ENCODE data around the gene CHPF2.
A peak's percentile ranks its signal among the peaks of the same experiment; 100 is the strongest.

The CHPF2 gene

GRCh38 chr7:151207315-151207714 lies 25.0 kb upstream of the CHPF2 start:
- no peak for DNase-seq

- no peak for DNase-seq
Measured at GRCh38 chr7:151207804-151208203, 24.5 kb upstream of the CHPF2 start.

DNA sequence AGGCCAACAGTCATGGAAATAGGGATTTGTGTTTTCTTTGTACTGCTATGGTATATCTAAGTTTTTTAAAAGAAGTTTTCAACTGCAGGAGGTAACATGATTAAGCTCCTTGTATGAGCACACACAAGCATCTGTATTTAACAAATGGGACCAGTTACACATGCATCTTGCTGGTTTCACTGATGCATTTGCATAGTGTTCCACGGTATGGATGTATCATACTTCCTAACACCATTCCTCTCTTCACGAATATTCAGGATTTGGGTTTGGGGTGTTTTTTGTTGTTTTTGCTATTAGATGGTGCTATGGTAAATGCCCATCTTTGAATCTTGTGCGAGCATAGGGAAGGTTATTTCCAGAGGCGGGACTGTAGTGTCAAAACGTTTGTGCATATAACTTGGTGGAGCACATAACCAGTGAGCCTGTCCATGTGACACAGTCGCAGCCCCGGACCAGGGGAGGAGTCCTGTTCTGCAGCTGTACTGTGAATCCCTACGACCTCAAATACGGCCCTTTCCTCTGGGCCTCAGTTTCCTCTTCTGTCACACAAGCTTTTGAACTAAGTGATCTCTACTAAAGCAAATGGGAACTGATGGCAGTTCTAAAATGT lies 23.9 kb upstream of the CHPF2 start:
- DNase-seq = no peak

- no peak for DNase-seq
Measured at GRCh38 chr7:151209588-151209987, 22.7 kb upstream of the CHPF2 start.

DNA sequence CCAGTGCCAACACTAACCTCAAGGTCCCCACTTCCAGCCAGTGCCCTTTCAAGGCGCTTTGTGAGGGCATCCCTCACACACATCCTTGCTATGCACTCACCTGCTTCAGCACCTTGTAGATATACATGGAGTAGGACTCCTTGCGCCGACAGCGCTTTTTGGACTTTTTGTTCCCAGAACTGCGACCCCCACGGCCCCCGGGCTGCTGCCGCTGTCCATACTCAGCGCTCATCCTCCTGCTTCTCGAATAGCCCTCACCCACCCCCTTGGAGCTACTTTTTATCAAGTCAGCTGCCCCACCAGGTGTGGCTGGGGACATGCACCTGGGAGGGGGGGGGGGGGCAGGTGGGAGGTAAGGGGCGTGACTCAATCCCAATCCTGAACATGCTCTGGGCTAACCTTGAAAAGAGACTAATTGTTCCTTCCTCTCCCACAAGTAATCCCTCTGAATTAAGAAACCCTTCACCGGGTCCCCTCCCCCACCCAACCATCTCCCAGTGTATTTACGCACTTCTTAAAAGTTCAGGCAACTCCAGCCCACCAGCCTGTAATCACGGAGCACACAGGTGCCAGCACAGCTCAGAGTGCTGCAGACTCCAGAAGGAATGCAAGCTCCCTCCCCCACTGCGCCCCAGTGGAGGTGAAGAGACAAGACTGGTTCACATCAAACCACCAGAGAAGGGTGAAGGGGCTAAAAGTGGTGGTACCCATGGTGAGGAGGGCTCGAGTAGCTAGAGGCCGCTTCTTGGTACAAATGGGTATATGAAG lies 22.0 kb upstream of the CHPF2 start, which contains the start of gene H2BK1:
TSS of gene H2BK1 (minus strand) at position 402 of the 768 bp plus-strand sequence. CDS start at position 232, 170 bp downstream.
- no peak for DNase-seq

GRCh38 chr7:151211155-151211772 lies 21.0 kb upstream of the CHPF2 start:
- DNase-seq = no peak

DNA sequence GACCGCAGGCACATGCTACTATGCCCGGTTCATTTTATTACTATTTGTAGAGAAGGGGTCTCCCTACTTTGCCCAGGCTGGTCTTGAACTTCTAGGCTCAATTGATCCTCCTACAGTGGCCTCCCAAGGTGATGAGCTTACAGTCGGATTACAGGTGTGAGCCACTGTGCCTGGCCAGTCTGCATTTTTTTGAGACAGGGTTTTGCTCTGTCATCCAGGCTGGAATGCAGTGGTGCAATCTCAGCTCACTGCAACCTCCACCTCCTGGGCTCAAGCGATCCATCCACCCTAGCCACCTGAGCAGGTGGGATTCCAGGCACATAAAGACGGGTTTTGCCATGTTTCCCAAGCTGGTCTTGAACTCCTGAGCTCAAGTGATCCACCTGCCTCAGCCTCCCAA lies 19.7 kb upstream of the CHPF2 start:
- no peak for DNase-seq

DNA sequence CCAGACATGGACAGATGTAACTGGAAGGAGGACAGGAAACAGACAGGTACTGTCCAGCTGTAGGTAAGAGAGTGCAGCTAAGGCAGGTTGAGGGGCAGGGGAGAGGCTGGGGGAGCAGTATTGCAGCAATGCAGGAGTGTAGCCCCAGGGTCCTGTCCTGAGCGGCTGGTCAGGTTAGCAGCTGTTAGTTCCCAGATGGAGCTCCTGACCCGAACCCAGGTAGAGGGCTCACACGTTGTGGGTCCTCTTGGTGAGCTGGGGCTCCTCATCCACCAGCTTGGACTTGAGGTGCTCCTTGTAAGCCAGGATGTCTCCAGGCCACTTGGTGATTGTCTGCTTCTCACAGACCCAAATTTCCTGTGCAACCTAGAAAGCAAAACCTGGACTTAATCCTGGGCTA lies 18.5 kb upstream of the CHPF2 start:
- no peak for DNase-seq

DNA sequence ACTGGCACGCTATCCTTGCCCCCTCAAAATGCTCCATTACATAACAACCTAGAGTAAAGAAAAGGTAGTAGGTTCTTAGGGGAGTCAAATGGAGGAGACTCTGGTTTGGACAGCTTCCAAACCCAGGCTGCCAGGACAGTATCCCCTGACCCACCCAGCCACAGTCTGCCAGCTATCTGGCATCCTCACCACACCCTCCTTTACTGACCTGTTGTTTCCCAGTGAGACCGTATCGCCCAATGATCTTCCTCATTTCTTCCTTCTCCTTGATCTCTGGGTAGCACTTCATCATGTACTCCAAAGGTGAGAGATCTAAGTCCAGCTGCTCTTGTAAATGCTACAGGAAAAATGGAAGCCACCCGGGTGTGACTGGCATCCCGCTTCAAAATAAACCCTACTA lies 16.9 kb upstream of the CHPF2 start:
- no peak for DNase-seq

DNA sequence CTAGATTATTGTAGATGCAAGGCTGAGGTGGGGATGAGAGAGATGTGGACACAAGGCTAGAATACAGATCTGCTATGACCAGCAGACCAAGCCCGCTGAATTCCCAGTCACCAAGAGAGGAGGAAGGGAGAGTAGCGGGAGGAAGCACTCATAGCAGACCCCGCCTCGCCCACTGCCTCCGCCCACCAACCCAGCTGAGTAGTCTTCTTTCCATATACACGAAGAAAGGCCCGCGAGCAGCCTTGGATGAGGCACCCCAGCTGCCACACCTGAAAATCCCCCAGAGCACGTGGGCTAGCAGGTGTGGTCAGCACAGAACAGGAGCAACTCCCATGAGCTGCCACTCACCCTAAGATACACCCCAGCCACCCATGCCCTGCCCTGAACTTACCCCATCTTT lies 14.1 kb upstream of the CHPF2 start:
- no peak for DNase-seq

DNA sequence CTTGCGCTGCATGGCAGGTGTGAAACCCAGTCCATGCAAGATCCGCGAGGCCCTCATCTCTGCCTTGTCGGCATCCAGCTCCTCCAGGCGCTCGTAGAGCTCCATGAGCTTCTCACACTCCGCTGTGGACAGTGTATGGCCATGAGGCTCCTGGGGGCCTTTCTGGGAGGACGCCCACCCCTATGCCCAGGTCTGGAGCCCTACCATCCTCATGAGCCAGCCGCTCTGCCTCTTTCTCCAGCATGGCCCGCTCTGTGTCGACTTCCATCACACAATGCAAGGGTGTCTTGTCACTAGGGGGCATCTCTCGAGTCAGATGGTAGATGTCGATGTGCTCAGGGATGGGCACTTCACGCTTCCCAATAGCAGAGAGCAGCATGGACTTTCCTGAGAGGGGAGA lies 8.6 kb upstream of the CHPF2 start:
- DNase-seq = no peak

DNA sequence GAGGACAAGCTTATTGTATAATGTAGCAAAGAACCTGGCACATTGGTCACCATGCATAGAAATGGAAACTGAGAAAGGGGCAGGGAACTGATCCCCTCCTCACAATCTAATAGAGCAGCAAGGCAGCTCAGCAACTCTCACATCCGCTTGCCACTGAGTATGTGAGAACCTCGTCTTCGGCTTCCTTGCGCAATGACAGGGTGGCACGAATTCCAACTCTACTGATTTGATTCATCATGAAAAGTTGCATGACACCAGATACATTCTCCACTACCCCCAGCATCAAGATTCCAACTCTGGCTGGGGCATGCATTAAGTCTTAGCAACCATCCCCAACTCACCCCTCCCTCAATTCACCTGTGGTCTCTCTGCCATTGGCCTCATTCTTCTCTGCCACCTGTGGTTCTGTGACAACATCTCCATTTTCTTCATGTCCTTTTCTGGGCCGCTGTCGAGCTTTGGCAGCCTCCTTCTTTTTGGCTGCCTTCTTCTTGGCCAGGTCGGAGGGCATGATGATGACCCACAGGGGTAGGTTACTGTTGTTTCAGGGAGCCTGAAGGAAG lies 6.3 kb upstream of the CHPF2 start:
- DNase-seq = peak; percentile 58

- DNase-seq = no peak
Measured at GRCh38 chr7:151226560-151226874, 5.8 kb upstream of the CHPF2 start.

GRCh38 chr7:151226875-151227782 lies 5.2 kb upstream of the CHPF2 start, which contains the start of gene ABCF2:
Gene ABCF2 (minus strand): TSS chr7:151227205. CDS start chr7:151226458, 747 bp downstream.
- peak; percentile 99 for DNase-seq

DNA sequence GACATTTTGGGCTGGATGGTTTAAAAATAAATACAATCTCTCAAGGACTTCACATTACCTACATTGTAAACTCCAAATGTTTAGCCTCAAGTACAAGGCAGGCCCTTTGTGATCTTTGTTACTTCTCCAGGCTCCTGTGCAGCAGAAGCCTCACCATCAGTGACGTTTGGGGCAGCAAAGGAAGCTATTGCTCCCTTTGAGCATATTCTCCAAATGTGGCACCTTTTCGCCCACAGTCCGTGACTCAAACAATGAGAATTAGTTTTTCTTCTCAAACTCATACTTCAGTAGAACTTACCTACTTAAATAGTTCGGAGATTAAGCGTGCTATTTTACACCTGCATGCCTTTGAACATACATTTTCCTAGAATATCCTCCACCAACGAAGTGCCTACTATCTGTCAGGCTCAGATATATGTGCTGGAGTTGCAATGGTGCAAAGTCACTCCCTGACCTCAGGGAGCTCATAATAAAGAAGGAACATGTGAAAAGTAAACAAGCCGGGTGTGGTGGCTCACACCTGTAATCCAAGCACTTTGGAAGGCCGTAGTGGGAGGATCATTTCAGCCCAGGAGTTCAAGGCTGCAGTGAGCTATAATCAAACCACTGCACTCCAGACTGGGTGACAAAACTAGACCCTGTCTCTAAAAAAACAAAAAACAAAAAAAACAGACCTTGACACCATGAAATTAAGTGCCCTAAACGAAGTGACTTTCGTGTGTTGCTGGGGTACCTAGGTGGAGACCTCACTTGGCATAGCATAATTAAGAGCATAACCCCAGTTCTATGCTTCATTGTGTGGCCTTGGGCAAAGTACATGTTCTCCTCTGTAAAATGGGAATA lies 4.0 kb upstream of the CHPF2 start:
- no peak for DNase-seq

DNA sequence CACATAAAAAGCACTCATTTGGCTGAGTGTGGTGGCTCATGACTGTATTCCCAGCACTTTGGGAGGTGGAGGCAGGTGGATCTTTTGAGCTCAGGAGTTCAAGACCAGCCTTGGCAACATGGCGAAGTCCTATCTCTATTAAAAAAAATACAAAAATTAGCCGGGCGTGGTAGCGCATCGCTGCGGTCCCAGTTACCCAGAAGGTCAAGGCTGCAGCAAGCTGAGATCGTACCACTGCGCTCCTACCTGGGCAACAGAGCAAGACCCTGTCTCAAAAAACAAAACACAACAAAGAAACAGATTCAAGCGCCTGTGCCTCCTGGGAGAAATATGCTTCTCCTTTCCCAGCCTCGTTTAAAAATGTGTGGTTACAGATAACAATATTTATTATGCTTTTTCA lies 3.0 kb upstream of the CHPF2 start:
- no peak for DNase-seq

GRCh38 chr7:151231080-151231479 lies 1.2 kb upstream of the CHPF2 start:
- no peak for DNase-seq

- DNase-seq = peak; percentile 82
Measured at GRCh38 chr7:151232917-151233701, 826 bp downstream of the CHPF2 start.

GRCh38 chr7:151233804-151234203 lies 1.5 kb downstream of the CHPF2 start:
- no peak for DNase-seq

DNA sequence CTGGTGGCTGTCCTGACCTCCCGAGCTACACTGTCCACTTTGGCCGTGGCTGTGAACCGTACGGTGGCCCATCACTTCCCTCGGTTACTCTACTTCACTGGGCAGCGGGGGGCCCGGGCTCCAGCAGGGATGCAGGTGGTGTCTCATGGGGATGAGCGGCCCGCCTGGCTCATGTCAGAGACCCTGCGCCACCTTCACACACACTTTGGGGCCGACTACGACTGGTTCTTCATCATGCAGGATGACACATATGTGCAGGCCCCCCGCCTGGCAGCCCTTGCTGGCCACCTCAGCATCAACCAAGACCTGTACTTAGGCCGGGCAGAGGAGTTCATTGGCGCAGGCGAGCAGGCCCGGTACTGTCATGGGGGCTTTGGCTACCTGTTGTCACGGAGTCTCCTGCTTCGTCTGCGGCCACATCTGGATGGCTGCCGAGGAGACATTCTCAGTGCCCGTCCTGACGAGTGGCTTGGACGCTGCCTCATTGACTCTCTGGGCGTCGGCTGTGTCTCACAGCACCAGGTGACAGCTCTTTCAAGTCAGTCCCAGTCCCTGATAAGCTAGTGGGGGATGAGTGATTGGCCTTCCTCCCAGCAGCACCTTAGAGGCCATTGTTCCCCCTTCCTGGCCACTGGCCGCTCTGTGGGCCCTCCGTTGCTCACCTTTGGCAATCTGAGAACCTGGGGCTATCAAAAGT lies 3.0 kb downstream of the CHPF2 start:
- DNase-seq = no peak

Measured in inflammatory macrophage treated with lipopolysaccharide for 4 hours (primary cell).